Testis (tissue), 2 donors: ENCODE measurements around the gene CD58.

Experiments
- CTCF ChIP-seq, 3 experiments: fragments of 450-650 bp in 2 of 3; fragments of 200-600 bp in 1 of 3; sonication (generic) in 1 of 3; IDR thresholded peaks; one replicate each; pipeline ENCODE4 v1.5.1; 2016 to 2019; ENCODE audit warnings: antibody characterized with exemption in 3 of 3, mild to moderate bottlenecking in 2 of 3, moderate library complexity in 1 of 3
- POLR2A ChIP-seq: fragments of 450-650 bp; IDR thresholded peaks from one replicate; pipeline ENCODE4 v1.6.1; 2017; ENCODE audit warnings: antibody characterized with exemption, mild to moderate bottlenecking, moderate library complexity

GRCh38 chr1:116465477-116465844, 105.4 kb downstream of the CD58 start:
- TF ChIP-seq CTCF (IDR thresholded peaks at IDR 0.05) (no peak), POLR2A (no peak)
